ENCODE measurements around the gene CD209.
"Not testable (repeated sequence)": the region's sequence is repeated elsewhere in the genome, so short reads cannot be mapped to it uniquely, and the experiment has no call there.

CD209 gene

DNA sequence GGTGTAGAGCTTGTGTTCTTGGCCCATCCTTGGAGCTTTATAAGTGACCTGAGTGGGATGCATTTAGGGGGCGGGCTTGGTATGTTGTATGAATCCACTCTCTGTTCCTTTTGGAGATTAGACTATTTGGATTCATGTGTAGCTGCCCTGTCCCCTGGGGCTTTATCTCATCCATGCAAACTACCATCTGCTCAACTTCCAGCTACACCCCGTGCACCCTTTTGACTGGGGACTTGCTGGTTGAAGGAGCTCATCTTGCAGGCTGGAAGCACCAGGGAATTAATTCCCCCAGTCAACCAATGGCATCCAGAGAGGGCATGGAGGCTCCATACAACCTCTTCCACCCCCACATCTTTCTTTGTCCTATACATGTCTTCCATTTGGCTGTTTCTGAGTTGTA is 21.8 kb upstream of the CD209 start:
- DNase-seq (ENCODE audit: low read depth) = no peak

DNA sequence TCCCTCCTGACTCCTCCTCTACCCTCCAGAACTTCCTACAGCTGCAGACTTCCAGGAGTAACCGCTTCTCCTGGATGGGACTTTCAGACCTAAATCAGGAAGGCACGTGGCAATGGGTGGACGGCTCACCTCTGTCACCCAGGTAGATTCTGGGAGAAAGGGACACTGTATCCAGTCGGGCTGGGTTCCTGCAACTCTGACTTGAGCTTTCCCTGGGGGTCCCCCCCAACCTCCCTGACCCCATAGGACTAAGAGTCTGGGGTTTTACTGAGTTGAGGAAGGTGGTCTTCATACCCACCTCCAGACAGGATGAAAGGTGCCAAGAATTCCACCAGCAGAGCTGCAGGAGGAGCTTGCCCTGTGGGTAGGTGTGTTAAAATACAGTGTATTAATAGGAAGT is 20.2 kb upstream of the CD209 start:
- no peak for DNase-seq (ENCODE audit: low read depth)

DNA sequence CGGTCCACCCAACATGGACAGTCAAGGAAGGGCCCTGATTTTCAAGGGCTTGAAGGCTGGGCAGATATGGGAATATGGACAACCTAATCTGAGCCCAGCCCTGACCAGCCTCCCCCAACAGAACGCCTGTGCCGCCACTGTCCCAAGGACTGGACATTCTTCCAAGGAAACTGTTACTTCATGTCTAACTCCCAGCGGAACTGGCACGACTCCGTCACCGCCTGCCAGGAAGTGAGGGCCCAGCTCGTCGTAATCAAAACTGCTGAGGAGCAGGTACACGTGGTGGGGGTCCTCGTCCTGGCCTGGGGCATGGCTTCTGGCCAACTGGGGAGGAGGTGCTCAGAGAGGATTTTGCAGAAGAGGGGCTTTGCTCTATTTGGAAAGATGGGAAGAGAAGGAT is 19.2 kb upstream of the CD209 start:
- no peak for DNase-seq (ENCODE audit: low read depth)

DNA sequence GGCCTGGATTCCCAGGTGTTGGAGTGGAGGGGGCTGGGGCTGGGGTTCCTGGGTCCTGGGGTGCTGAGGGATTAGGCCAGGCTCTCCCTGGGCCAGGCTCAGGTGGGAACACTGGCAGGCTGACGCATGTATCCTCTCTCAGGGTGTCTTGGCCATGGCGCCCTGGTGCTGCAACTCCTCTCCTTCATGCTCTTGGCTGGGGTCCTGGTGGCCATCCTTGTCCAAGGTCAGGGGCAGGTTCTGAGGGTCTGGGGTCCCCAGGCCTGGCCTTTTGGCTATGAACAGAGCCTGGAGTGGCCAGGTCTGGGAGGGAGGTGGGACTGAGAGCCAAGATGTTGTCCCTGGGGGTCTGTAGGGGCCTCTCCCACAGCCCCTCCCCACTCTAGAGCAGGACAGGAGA is 17.7 kb upstream of the CD209 start:
- not testable (repeated sequence) for DNase-seq (ENCODE audit: low read depth)

DNA sequence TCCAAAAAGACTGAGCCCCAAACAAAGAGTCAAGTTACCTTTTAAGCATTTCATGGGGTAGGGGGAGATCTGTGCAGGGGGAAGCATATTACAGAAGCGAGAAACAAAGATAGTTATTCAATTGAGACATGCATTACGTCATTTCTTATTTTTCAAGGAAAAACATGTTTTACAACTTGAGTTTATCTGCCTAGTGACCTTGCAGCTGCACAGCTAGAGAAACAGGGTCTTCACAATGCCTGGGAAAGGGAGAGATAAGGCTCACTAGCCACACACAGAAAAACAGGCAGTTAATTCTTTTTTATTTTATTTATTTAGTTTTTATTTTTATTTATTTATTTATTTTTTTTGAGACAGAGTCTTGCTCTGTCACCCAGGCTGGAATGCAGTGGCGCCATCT is 16.8 kb upstream of the CD209 start:
- not testable (repeated sequence) for DNase-seq (ENCODE audit: low read depth)

DNA sequence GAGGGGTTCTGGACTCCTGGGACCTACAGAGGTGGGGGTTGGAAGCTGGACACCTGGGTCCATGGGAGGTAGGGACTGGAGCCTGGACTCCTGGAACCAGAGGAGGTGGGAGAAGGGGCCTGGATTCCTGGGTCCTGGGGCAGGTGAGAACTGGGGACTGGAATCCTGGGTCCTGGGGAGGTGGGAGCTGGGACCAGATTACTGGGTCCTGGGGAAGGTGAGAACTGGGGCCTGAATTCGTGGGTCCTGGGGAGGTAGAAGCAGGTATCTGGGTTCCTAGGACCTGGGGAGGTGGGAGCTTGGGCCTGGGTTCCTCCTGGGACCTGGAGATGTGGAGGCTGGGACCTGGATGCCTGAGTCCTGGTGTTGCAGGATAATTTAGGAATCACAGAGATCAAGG is 16.4 kb upstream of the CD209 start:
- no peak for DNase-seq (ENCODE audit: low read depth)

DNA sequence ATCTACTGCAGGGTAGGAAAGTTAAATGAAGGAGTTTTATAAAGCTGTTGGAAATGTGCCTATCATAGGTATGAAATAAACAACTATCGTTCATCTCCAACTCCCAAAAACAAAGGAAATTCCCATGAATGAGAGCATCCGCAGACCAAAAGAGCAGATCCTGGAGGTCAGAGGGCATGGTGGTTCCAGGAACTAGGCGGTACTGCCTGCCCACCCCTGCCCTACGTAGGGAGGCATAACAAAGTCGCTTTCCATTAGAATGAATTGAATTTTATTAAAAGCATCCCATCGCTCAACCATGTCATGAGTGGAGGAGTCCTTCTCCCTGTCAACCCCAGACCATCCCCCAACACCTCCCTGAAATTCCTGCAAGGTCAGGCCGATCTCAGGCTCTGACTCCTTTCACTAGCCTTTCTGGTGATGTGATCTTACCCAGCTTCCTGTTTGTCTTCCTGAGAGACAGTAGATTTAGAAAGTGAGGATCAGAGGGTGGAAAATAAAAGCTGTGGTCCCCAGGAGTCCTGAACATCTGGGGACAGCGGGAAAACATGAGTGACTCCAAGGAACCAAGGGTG is 15.5 kb upstream of the CD209 start, which contains the start of gene CLEC4M:
TSS of gene CLEC4M (plus strand) at position 525 of the 575 bp plus-strand sequence. CDS start at position 549, 24 bp downstream.
- DNase-seq (ENCODE audit: low read depth) = no peak

DNA sequence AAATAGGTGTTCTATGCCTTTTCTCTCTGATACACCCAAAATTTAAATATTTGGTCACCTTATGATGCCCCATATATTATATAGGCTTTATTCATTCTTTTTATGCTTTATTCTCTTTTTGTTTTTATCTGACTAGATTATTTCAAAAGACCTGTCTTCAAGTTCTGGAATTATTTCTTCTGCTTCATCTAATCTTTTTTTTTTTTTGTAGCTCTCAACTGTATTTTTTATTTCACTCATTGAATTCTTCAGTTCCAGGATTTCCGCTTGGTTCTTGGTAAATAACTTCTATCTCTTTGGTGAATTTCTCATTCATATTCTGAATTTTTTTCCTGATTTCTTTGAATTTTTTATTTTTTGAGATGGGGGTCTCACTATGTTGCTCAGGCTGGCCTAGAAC is 11.8 kb upstream of the CD209 start:
- DNase-seq (ENCODE audit: low read depth) = no peak

DNA sequence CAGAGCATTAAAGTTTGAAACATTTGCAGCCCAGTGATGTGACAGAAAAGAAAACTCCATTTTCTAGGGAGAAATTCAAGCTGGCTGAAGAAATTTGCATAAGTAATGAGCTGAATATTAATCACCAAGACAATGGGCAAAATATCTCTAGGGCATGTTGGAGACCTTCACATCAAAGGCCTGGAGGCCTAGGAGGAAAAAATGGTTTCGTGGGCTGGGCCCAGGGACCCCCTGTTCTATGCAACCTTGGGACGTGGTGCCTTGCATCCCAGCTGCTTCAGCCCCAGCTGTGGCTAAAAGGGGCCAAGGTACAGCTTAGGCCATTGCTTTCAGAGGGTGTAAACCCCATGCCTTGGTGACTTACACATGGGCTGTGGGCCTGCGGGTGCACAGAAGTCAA is 10.0 kb upstream of the CD209 start:
- DNase-seq (ENCODE audit: low read depth) = no peak

DNA sequence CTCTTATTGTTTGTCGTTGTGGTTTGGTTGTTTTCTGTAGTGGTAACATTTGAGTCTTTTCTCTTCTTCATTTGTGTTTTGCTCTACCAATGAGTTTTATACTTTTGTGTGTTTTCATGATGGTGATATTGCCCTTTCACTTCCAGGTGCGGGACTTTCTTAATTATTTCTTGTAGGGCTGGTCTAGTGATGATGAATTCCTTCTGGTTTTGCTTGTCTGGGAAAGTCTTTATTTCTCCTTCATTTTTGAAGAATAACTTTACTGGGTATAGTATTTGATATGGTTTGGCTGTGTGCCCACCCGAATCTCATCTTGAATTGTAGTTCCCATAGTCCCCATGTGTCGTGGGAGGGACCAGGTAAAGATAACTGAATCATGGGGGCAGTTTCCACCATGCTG is 8.9 kb upstream of the CD209 start:
- no peak for DNase-seq (ENCODE audit: low read depth)

DNA sequence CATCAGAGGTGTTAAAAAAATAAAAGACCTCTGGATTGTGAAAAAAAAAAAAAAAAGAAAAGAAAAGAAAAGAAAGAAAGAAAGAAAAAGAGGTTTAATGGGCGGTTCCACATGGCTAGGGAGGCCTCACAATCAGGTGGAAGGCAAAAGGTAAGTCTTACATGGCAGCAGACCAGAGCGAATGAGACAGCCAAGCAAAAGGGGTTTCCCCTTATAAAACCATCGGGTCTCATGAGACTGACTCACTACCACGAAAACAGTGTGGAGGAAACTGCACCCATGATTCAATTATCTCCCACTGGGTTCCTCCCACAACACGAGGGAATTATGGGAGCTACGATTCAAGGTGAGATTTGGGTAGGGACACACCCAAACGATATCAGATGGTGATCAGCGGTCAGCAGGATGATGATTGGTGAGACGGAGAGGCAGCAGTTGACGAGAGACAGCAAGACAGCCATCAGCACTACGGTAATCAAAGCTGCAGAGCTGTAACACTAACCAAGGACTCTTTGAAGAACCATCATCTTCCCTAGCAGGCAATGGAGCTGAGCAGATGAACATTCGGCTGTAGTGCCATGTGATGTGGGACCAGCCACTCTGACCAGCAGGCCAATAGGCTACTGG is 3.9 kb upstream of the CD209 start:
- DNase-seq (ENCODE audit: low read depth) = no peak

DNA sequence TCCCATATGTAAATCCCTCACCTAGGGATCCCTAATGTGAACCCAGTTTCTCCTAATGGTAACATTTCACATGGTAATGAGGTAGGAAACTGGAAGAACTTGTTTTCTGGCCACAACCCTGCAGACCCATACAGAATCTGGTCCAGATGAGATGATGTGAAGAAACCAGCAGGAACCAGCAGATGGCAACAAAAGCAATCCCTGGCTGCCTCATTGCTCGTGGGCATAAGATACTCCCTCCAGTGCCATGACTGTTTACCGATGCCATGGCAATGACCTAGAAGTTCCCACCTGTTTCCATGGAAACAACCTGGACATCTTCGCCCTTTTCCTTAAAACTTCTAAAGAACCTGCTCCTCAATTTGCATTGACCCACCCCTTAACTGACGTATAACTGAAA is 1.4 kb upstream of the CD209 start:
- no peak for DNase-seq (ENCODE audit: low read depth)

DNA sequence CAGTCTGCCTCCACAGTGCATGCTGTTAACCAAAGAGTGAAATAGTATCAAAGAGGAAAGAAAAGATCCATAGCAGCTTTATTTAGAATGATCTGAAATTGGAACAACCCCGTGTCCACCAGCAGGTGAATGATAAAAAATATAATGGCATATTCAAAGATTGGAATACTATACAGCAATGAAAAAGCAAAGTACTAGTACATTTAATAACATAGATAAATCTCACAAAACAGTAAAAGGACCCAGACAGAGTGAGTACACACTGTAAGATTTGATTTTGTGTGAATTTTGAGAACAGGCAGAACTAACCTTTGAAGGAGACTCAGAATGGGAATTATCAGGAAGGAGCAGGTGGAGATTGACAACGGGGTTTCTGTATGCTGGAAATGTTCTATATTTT is 837 bp upstream of the CD209 start:
- DNase-seq (ENCODE audit: low read depth) = no peak

DNA sequence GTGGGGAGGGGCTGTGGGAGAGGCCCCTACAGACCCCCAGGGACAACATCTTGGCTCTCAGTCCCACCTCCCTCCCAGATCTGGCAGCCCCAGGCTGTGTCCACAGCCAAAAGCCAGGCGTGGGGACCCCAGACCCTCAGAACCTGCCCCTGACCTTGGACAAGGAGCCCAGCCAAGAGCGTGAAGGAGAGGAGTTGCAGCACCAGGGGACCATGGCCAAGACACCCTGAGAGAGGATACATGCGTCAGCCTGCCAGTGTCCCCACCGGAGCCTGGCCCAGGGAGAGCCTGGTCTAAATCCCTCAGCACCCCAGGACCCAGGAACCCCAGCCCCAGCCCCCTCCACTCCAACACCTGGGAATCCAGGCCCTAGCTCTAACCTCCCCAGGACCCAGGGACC is 1.0 kb downstream of the CD209 start:
- DNase-seq (ENCODE audit: low read depth) = not testable (repeated sequence)

DNA sequence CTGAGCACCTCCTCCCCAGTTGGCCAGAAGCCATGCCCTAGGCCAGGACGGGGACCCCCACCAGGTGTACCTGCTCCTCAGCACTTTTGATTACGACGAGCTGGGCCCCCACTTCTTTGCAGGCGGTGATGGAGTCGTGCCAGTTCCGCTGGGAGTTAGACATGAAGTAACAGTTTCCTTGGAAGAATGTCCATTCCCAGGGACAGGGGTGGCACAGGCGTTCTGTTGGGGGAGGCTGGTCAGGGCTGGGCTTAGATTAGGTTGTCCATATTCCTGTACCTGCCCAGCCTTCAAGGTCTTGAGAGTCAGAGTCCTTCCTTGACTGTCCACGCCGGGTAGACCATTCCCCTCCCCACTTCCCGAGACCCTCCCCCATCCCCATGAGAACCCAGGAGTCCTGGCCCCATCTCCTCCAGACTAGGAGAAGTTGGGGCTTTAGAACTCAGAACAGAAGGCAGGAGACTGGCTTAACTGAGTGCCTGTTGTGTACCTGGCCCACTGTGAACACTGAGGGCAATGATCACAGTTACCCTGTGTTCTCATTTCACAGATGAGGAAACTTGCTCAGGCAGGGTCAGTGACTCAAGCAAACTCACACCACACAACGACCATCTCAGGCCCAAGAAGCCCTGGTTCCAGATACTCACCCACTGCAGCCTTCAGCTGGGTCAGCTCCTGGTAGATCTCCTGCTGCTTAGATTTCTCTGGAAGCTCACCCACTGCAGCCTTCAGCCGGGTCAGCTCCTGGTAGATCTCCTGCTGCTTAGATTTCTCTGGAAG is 2.3 kb downstream of the CD209 start:
- no peak for DNase-seq (ENCODE audit: low read depth)

DNA sequence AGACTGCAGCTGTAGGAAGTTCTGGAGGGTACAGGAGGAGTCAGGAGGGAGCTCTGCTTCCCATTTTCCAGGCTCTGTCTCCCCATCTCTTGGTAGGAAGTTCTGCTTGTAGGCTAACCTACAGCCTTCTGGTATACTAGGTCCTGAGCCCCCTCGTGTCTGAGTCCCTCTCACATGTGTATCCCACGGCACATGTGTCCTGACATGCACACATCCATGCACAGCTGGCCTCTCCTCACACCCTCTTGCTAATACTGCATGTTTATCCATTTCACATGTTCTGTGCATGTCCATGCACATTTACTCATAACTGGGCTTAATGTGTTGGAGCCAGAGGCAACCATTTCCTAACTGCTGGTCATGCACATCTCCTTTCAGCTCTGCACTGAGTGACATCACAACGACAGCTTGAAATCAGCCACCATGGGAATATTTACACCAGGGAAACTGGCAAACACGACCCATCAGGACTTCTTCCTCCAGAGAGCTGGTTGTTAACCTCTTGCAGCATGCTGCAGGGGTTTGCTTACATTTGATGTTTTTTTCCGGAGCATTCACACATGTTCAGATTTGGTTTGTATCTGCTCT is 3.0 kb downstream of the CD209 start:
- DNase-seq (ENCODE audit: low read depth) = no peak

DNA sequence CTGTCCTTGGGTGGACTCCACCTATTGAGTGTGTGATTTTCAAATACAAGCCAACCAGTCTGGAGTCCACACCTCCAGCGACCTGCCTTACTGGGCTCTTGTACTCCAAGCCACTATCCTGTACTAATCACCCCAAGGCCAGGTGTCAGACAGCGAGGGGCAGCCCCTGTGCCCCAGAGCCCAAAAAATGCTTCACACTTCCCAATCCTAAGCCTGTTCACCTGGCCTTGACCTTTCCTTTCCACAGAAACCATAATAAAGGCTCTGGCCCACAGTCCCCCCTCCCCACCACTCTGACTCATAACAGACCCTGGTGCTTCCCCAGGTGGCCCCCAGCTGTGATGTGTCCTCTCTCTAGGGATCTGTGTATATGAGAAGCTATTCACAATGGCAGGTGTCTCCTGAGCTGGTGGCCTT is 3.9 kb downstream of the CD209 start:
- DNase-seq (ENCODE audit: low read depth) = no peak

DNA sequence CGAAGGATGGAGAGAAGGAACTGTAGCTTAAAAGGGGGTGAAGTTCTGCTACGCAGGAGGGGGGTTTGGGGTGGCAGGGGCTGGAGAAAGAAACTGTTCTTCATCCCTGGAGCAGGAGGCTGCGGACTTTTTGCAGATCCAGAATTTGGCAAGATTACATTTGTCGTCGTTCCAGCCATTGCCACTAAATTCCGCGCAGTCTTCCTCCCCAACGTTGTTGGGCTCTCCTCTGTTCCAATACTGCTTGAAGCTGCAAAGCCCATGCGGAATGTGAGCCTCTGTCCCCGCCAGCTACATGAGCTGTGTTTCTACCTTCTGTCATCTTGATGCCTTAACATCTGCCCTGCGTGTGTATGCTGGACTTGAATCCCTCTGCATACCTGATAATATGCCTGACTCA is 4.3 kb downstream of the CD209 start:
- DNase-seq (ENCODE audit: low read depth) = no peak

DNA sequence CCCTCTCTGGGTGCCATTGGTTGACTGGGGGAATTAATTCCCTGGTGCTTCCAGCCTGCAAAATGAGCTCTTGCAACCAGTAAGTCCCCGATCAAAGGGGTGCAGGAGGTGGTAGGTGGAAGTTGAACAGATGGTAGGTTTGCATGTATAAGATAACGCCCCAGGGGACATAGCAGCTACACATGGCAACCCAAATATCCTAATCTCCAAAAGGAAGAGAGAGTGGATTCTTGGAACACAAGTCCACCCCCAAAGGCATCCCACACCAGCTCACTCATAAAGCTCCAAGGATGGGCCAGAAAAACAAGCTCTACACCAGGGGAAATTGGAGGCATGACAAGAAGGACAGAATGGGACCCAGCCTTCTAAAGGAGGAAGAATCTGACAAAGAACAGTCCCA is 4.8 kb downstream of the CD209 start:
- no peak for DNase-seq (ENCODE audit: low read depth)

DNA sequence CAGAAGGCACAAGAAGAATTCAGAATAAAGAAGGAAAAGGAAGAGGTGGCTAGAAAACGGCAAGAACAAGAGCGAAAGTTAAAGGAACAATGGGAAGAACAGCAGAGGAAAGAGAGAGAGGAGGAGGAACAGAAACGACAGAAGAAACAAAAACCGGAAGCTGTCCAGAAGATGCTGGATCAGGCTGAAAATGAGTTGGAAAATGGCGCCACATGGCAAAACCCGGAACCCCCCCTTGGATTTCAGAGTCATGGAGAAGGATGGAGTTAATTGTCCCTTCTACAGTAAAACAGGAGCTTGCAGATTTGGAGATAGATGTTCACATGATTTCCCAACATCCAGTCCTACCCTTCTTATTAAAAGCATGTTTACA is 6.7 kb downstream of the CD209 start:
- DNase-seq (ENCODE audit: low read depth) = no peak

DNA sequence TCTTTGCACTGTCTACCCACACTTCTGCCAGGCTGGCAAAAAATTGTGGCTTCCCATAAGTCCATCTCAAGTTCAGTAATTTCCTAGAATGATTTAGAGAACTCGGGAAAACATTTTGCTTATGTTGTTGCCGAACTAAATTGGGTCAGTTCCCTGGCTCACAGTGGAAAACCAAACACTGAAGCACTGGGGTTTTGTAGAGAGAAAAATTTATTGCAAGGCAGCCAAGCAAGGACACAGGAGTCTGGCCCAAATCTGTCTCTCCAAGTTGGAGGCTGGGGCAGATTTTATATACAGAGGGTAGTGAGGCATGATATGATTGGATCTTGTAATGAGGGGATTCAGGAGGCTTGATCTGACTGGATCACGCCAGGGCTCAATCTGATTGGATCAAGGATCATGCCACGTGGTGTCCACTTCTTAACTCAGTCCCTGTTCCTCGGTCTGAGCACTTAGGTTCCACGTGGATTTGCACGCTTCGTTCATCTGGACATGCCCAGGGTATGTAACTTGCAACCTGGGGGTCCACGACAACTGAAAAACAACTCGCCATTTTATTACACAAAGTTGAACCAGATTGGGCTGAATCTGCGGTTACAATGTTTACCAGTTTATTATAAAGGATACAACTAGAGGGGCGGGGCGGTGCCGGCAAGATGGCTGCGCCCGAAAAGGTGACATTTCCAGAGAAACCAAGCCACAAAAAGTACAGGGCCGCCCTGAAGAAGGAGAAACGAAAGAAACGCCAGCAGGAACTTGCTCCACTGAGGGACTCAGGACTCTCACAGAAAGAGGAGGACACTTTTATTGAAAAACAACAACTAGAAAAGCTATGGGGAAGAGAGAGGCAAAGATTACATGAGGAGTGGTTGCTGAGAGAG is 7.3 kb downstream of the CD209 start:
- no peak for DNase-seq (ENCODE audit: low read depth)

DNA sequence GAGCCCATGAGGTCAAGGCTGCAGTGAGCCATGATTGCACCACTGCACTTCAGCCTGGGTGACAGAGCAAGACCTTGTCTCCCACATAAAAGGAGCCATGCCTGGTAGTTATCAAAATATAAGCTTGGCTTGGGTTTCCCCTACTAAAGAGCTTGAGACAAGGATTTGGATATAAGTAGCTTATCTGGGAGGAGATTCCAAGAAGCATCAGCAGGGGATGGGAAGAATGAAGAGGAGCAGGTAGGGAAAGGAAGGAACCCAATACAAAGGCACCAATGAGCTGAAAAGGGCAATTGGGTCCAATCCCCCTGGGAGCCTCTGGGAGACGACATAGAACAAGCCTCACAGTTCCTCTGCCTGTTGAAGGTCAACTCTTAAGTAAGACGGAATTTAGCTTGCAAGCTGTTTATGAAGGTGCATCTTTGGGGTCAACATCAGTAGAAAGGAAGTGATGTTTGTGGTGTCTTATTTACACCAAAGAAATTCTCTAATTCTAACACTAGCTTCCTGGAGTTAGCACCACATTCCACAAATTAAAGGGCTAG is 8.1 kb downstream of the CD209 start:
- no peak for DNase-seq (ENCODE audit: low read depth)

Data from HS-27A (cell line).